H9 (cell line): ENCODE results near the gene ATP5PB. TPM values are rescaled to one million over a fixed set of nuclear protein-coding genes. Genes with fewer than 3 reads are reported as not detected.

Source experiments
- DNase-seq: peaks from one replicate; pipeline ENCODE4 v3.0.0-alpha.2; 2017
- H2AFZ ChIP-seq: one replicate; pipeline ENCODE4 v1.6.1; 2013; ENCODE audit warnings: mild to moderate bottlenecking, low read length, control low read depth, moderate library complexity
- H2AK5ac ChIP-seq: 2 replicates; pipeline ENCODE4 v1.6.1; 2013; ENCODE audit warnings: low read length, control low read depth, mixed read lengths; ENCODE audit not compliant: insufficient read length
- H2BK120ac ChIP-seq: one replicate; pipeline ENCODE4 v1.6.1; 2013; ENCODE audit warnings: low read depth, mild to moderate bottlenecking, low read length, control low read depth, inconsistent platforms; ENCODE audit not compliant: poor library complexity, severe bottlenecking
- H2BK12ac ChIP-seq: 2 replicates; pipeline ENCODE4 v1.6.1; 2013; ENCODE audit warnings: low read length, control low read depth, mixed read lengths, low read depth; ENCODE audit not compliant: insufficient read length
- H2BK15ac ChIP-seq: 2 replicates; pipeline ENCODE4 v1.6.1; 2013; ENCODE audit warnings: low read depth, low read length, control low read depth
- H2BK20ac ChIP-seq: one replicate; pipeline ENCODE4 v1.6.1; 2013; ENCODE audit warnings: low read depth, mild to moderate bottlenecking, low read length, control low read depth, inconsistent platforms; ENCODE audit not compliant: poor library complexity, severe bottlenecking
- H2BK5ac ChIP-seq: 2 replicates; pipeline ENCODE4 v1.6.1; 2013; ENCODE audit warnings: low read length, control low read depth, mixed read lengths; ENCODE audit not compliant: insufficient read length
- H3K14ac ChIP-seq: 2 replicates; pipeline ENCODE4 v1.6.1; 2013; ENCODE audit warnings: low read length, control low read depth; ENCODE audit not compliant: insufficient read depth
- H3K18ac ChIP-seq: 2 replicates; pipeline ENCODE4 v1.6.1; 2013; ENCODE audit warnings: low read depth, mild to moderate bottlenecking, mixed read lengths, low read length, control low read depth; ENCODE audit not compliant: insufficient read length
- H3K23ac ChIP-seq: 2 replicates; pipeline ENCODE4 v1.6.1; 2013; ENCODE audit warnings: low read length, control low read depth, mixed read lengths, low read depth; ENCODE audit not compliant: insufficient read length
- H3K23me2 ChIP-seq: 2 replicates; pipeline ENCODE4 v1.6.1; 2013; ENCODE audit warnings: low read depth, mild to moderate bottlenecking, mixed read lengths, low read length, control low read depth; ENCODE audit not compliant: insufficient read length, poor library complexity, severe bottlenecking
- H3K27ac ChIP-seq: 2 replicates; pipeline ENCODE4 v1.5.1; 2013; ENCODE audit warnings: low read length, control low read depth, mixed read lengths, low read depth; ENCODE audit not compliant: insufficient read length
- H3K27me3 ChIP-seq: 2 replicates; pipeline ENCODE4 v1.6.1; 2013; ENCODE audit warnings: low read length, control low read depth, inconsistent platforms; ENCODE audit not compliant: insufficient read depth
- H3K4ac ChIP-seq: 2 replicates; pipeline ENCODE4 v1.6.1; 2013; ENCODE audit warnings: low read depth, mild to moderate bottlenecking, control low read depth, inconsistent platforms, low read length, moderate library complexity
- H3K4me1 ChIP-seq: 2 replicates; pipeline ENCODE4 v1.6.1; 2013; ENCODE audit warnings: low read length, control low read depth, inconsistent platforms; ENCODE audit not compliant: insufficient read depth
- H3K4me2 ChIP-seq: 2 replicates; pipeline ENCODE4 v1.6.1; 2013; ENCODE audit warnings: low read length, control low read depth, mixed read lengths; ENCODE audit not compliant: insufficient read length, insufficient read depth
- H3K56ac ChIP-seq: 2 replicates; pipeline ENCODE4 v1.6.1; 2013; ENCODE audit warnings: low read depth, mild to moderate bottlenecking, mixed read lengths, low read length, control low read depth; ENCODE audit not compliant: insufficient read length
- H3K79me1 ChIP-seq: 2 replicates; pipeline ENCODE4 v1.6.1; 2013; ENCODE audit warnings: low read depth, mild to moderate bottlenecking, moderate library complexity, low read length, control low read depth, inconsistent platforms; ENCODE audit not compliant: insufficient read depth, poor library complexity, severe bottlenecking
- H3K79me2 ChIP-seq: 2 replicates; pipeline ENCODE4 v1.6.1; 2013; ENCODE audit warnings: low read length, control low read depth, inconsistent platforms; ENCODE audit not compliant: insufficient read depth
- H3K9ac ChIP-seq: 2 replicates; pipeline ENCODE4 v1.6.1; 2013; ENCODE audit warnings: low read length, control low read depth, mixed read lengths; ENCODE audit not compliant: insufficient read length; ENCODE audit errors: extremely low read depth
- H3K9me3 ChIP-seq: one replicate; pipeline ENCODE4 v1.6.1; 2013; ENCODE audit warnings: low read depth, low read length, inconsistent platforms; ENCODE audit not compliant: control insufficient read depth
- H3T11ph ChIP-seq: one replicate; pipeline ENCODE4 v1.6.1; 2013; ENCODE audit warnings: mild to moderate bottlenecking, low read length, control low read depth, inconsistent platforms
- H4K20me1 ChIP-seq: one replicate; pipeline ENCODE4 v1.6.1; 2013; ENCODE audit not compliant: control insufficient read depth, insufficient read length, insufficient read depth
- H4K5ac ChIP-seq: 2 replicates; pipeline ENCODE4 v1.6.1; 2013; ENCODE audit warnings: low read depth, mild to moderate bottlenecking, mixed read lengths, low read length, control low read depth; ENCODE audit not compliant: insufficient read length
- H4K8ac ChIP-seq: replicated peaks from 2 replicates; pipeline ENCODE4 v1.6.1; 2013; ENCODE audit warnings: low read length, control low read depth, mixed read lengths, low read depth; ENCODE audit not compliant: insufficient read length
- H4K91ac ChIP-seq: 2 replicates; pipeline ENCODE4 v1.6.1; 2013; ENCODE audit warnings: low read depth, mild to moderate bottlenecking, moderate library complexity, mixed read lengths, low read length, control low read depth; ENCODE audit not compliant: insufficient read length
- H3K27ac Mint-ChIP-seq, 3 experiments: 2 replicates in 2 of 3; 3 replicates in 1 of 3; pipeline ENCODE4 v1.8.0; 2020 to 2021; ENCODE audit warnings: mixed read lengths in 3 of 3, mild to moderate bottlenecking in 1 of 3, moderate library complexity in 1 of 3
- H3K27me3 Mint-ChIP-seq: 2 replicates; pipeline ENCODE4 v1.8.0; 2021; ENCODE audit warnings: low read depth, mild to moderate bottlenecking, moderate library complexity, mixed read lengths
- H3K36me3 Mint-ChIP-seq, 3 experiments: 2 replicates in 2 of 3; 3 replicates in 1 of 3; pipeline ENCODE4 v1.8.0; 2020 to 2021; ENCODE audit warnings: low read depth in 3 of 3, mixed read lengths in 3 of 3; ENCODE audit not compliant: insufficient read depth in 1 of 3
- H3K4me1 Mint-ChIP-seq, 2 experiments: 2 replicates each; pipeline ENCODE4 v1.8.0; 2020; ENCODE audit warnings: mixed read lengths in 2 of 2
- H3K4me3 Mint-ChIP-seq, 2 experiments: 2 replicates in 1 of 2; 3 replicates in 1 of 2; pipeline ENCODE4 v1.8.0; 2020 to 2021; ENCODE audit warnings: mild to moderate bottlenecking in 2 of 2, mixed read lengths in 2 of 2, moderate library complexity in 1 of 2
- H3K9me3 Mint-ChIP-seq, 2 experiments: 2 replicates in 1 of 2; 3 replicates in 1 of 2; pipeline ENCODE4 v1.8.0; 2020; ENCODE audit warnings: mild to moderate bottlenecking in 2 of 2, mixed read lengths in 2 of 2, moderate library complexity in 1 of 2
- CTCF ChIP-seq: fragments of 200-600 bp; sonication (generic); conservative IDR thresholded peaks from 3 replicates; pipeline ENCODE4 v1.8.0; 2021; ENCODE audit warnings: antibody characterized with exemption, mild to moderate bottlenecking
- WGBS: extraction: QIAGEN DNeasy Blood & Tissue Kit; methylation state at CpG from one replicate; pipeline ENCODE4 v1.1.7; 2013; ENCODE audit warnings: missing lambda C conversion rate, low lambda C conversion rate, mixed read lengths; ENCODE audit not compliant: insufficient read length; ENCODE audit errors: extremely low coverage; 5-methylcytosine and 5-hydroxymethylcytosine counted together
- total RNA-seq: library from RNA; stranded (reverse); gene quantifications from 2 replicates; pipeline ENCODE4 v1.2.1, GENCODE V29; 2021

Gene ATP5PB
- total RNA-seq, 1 experiment from 2014 or later, result 250 TPM

GRCh38 chr1:111503585-111504060, 54.4 kb downstream of the ATP5PB start, which contains the start of the genes ADORA3 and TMIGD3:
TSS of gene ADORA3 (minus strand) at chr1:111503633. CDS start at chr1:111503354, 279 bp downstream.
TSS of gene TMIGD3 (minus strand) at chr1:111503633. CDS start at chr1:111503354, 279 bp downstream.
- Histone ChIP-seq H2BK20ac (no peak within 1 kb of the TSS), H2BK5ac (no peak within 1 kb of the TSS), H3K9ac (no peak within 1 kb of the TSS), H2AK5ac (no peak within 1 kb of the TSS), H3K4me1 (no peaks in the 10 kb centered on the region), H4K20me1 (no peaks in the 10 kb centered on the region), H3K4ac (no peak within 1 kb of the TSS), H3K56ac (no peak within 1 kb of the TSS), H3K27ac (no peak within 1 kb of the TSS), H2BK15ac (no peak within 1 kb of the TSS), H2BK12ac (no peak within 1 kb of the TSS), H2BK120ac (no peak within 1 kb of the TSS), H3K18ac (no peak within 1 kb of the TSS), H3T11ph (no peak within 1 kb of the TSS), H2AFZ (no peak within 1 kb of the TSS), H3K4me2 (no peak within 1 kb of the TSS), H4K5ac (no peak within 1 kb of the TSS), H3K9me3 (no peaks in the 10 kb centered on the region), H3K79me1 (no peaks in the 10 kb centered on the region), H4K8ac (no peak within 1 kb of the TSS), H4K91ac (no peak within 1 kb of the TSS), H3K27me3 (no peaks in the 10 kb centered on the region), H3K79me2 (no peaks in the 10 kb centered on the region), H3K14ac (no peak within 1 kb of the TSS), H3K23ac (no peak within 1 kb of the TSS), H3K23me2 (no peaks in the 10 kb centered on the region)
- no peak within 1 kb of the TSS for H3K4me3 Mint-ChIP-seq
- H3K27me3 Mint-ChIP-seq, result peaks cover 3% of the 10 kb centered on the region
- no peaks in the 10 kb centered on the region for H3K9me3 Mint-ChIP-seq
- H3K4me1 Mint-ChIP-seq, result peaks cover 3 to 7% of the 10 kb centered on the region in 2 experiments
- TF ChIP-seq CTCF, result no peak
- no peaks in the 10 kb centered on the region for H3K36me3 Mint-ChIP-seq
- DNase-seq, result no peak
- H3K27ac Mint-ChIP-seq, result no peak within 1 kb of the TSS
- no CpG with 5 or more reads among the region's 4 CpGs for WGBS
